Smooth muscle cell (in vitro differentiated cells): ENCODE data around the gene FOXD2. TPM values are rescaled to one million over a fixed set of nuclear protein-coding genes. Genes with fewer than 3 reads are reported as not detected.

Experiments
- DNase-seq: peaks from one replicate; lab custom pipeline; 2025; ENCODE audit not compliant: unreplicated experiment; lab: John Stamatoyannopoulos, UW
- H2AFZ ChIP-seq: fragments of 200-600 bp; sonication (generic); 2 replicates; pipeline ENCODE4 v1.6.0; 2016; ENCODE audit warnings: antibody characterized with exemption, low read depth, mild to moderate bottlenecking
- H3F3A ChIP-seq: fragments of 200-600 bp; sonication (generic); 2 replicates; pipeline ENCODE4 v1.6.0; 2017; ENCODE audit warnings: antibody characterized with exemption, low read depth
- H3K27ac ChIP-seq: fragments of 200-600 bp; sonication (generic); 2 replicates; pipeline ENCODE4 v1.5.1; 2016; ENCODE audit warnings: low read depth, mild to moderate bottlenecking
- H3K27me3 ChIP-seq: fragments of 200-600 bp; sonication (generic); 2 replicates; pipeline ENCODE4 v1.6.1; 2016; ENCODE audit warnings: low read depth, mild to moderate bottlenecking
- H3K36me3 ChIP-seq: fragments of 200-600 bp; sonication (generic); 2 replicates; pipeline ENCODE4 v1.5.1; 2016; ENCODE audit warnings: low read depth
- H3K4me1 ChIP-seq: fragments of 200-600 bp; sonication (generic); 2 replicates; pipeline ENCODE4 v1.5.1; 2016; ENCODE audit warnings: low read depth
- H3K4me2 ChIP-seq: fragments of 200-600 bp; sonication (generic); 2 replicates; pipeline ENCODE4 v1.6.0; 2016; ENCODE audit warnings: mild to moderate bottlenecking
- H3K4me3 ChIP-seq: fragments of 200-600 bp; sonication (generic); 2 replicates; pipeline ENCODE4 v1.5.1; 2016; ENCODE audit warnings: mild to moderate bottlenecking
- H3K79me2 ChIP-seq: fragments of 200-600 bp; sonication (generic); 2 replicates; pipeline ENCODE4 v1.6.0; 2016; ENCODE audit warnings: low read depth, mild to moderate bottlenecking
- H3K9ac ChIP-seq: fragments of 200-600 bp; sonication (generic); 2 replicates; pipeline ENCODE4 v1.6.0; 2016; ENCODE audit warnings: low read depth
- H3K9me3 ChIP-seq: fragments of 200-600 bp; sonication (generic); replicated peaks from 2 replicates; pipeline ENCODE4 v1.5.1; 2016; ENCODE audit warnings: low read depth
- H4K20me1 ChIP-seq: fragments of 200-600 bp; sonication (generic); 2 replicates; pipeline ENCODE4 v1.6.0; 2016; ENCODE audit warnings: low read depth
- WGBS: methylation state at CpG from one replicate; pipeline ENCODE4 v1.1.7; 2016; ENCODE audit warnings: low lambda C conversion rate; 5-methylcytosine and 5-hydroxymethylcytosine counted together
- polyA plus RNA-seq: library from polyadenylated mRNA; unstranded; fragments of >200 nt; fragmentation: Nextera tagmentation; extraction: Ambion mirVana; gene quantifications from 2 replicates; pipeline ENCODE4 v1.2.1, GENCODE V29; 2016
- total RNA-seq: library from RNA; depleted of rRNA; stranded (reverse); fragments of >200 nt; gene quantifications from 2 replicates; pipeline ENCODE4 v1.2.3, GENCODE V29; 2014
- TF ChIP-seq, protein P1 (sequence below): fragments of 200-600 bp; sonication (generic); IDR thresholded peaks from 2 replicates; pipeline ENCODE4 v1.5.1; 2017; ENCODE audit warnings: borderline replicate concordance, mild to moderate bottlenecking, antibody characterized with exemption; ENCODE audit not compliant: insufficient read depth, poor library complexity, severe bottlenecking

FOXD2 gene
- total and polyA plus RNA-seq, 2 experiments from 2014 or later: 0.09 TPM; not detected in 1

GRCh38 chr1:47478090-47478489 is 40.2 kb downstream of the FOXD2 start:
- no peaks in the 10 kb centered on the region for H3F3A ChIP-seq
- H3K4me2 ChIP-seq: no peak overlapping the region
- no peaks in the 10 kb centered on the region for H3K9me3 ChIP-seq
- H3K4me3 ChIP-seq: no peak overlapping the region
- no peak overlapping the region for H2AFZ ChIP-seq
- no peak overlapping the region for H3K27ac ChIP-seq
- DNase-seq: no peak
- H3K4me1 ChIP-seq: no peaks in the 10 kb centered on the region
- WGBS: 80% methylated on average over 9 of the region's 9 CpGs
- H4K20me1 ChIP-seq: no peaks in the 10 kb centered on the region
- H3K27me3 ChIP-seq: peaks cover 99% of the 10 kb centered on the region
- no peak overlapping the region for H3K9ac ChIP-seq
- no peaks in the 10 kb centered on the region for H3K79me2 ChIP-seq
- TF ChIP-seq, protein P1, sequence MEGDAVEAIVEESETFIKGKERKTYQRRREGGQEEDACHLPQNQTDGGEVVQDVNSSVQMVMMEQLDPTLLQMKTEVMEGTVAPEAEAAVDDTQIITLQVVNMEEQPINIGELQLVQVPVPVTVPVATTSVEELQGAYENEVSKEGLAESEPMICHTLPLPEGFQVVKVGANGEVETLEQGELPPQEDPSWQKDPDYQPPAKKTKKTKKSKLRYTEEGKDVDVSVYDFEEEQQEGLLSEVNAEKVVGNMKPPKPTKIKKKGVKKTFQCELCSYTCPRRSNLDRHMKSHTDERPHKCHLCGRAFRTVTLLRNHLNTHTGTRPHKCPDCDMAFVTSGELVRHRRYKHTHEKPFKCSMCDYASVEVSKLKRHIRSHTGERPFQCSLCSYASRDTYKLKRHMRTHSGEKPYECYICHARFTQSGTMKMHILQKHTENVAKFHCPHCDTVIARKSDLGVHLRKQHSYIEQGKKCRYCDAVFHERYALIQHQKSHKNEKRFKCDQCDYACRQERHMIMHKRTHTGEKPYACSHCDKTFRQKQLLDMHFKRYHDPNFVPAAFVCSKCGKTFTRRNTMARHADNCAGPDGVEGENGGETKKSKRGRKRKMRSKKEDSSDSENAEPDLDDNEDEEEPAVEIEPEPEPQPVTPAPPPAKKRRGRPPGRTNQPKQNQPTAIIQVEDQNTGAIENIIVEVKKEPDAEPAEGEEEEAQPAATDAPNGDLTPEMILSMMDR: no peak
- H3K36me3 ChIP-seq: no peaks in the 10 kb centered on the region

DNA sequence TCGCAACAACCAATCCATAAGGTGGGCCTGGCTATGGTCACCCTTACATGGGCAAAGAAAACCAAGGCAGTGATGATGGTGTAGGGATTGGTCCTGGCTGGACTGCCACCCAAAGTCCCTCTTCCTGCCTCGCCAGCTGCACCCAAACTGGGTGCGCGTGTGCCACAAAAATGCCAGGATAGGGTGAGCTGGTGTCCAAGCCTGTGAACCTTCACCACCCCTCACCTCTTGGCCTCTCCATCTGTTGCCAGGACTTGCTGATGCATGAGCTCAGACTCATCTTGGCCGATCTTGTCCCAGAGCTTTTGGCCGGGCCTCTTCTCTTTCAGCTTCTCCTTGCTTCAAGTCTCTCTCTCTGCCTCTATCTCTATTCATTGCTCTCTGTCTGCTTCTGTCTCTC is 41.8 kb downstream of the FOXD2 start:
- H3K4me2 ChIP-seq: no peak overlapping the region
- no peaks in the 10 kb centered on the region for H3K36me3 ChIP-seq
- TF ChIP-seq, protein P1: no peak
- no peak overlapping the region for H3K9ac ChIP-seq
- 85% methylated on average over 6 of the region's 6 CpGs for WGBS
- peaks cover 98% of the 10 kb centered on the region for H3K27me3 ChIP-seq
- H3K4me1 ChIP-seq: no peaks in the 10 kb centered on the region
- H3K4me3 ChIP-seq: no peak overlapping the region
- H2AFZ ChIP-seq: no peak overlapping the region
- DNase-seq: no peak
- H3F3A ChIP-seq: no peaks in the 10 kb centered on the region
- H4K20me1 ChIP-seq: no peaks in the 10 kb centered on the region
- H3K79me2 ChIP-seq: no peaks in the 10 kb centered on the region
- H3K27ac ChIP-seq: no peak overlapping the region
- H3K9me3 ChIP-seq: no peaks in the 10 kb centered on the region

- WGBS: 91% methylated on average over 3 of the region's 3 CpGs
- Histone ChIP-seq H3K27ac (no peak overlapping the region), H3K4me1 (no peaks in the 10 kb centered on the region), H3K9me3 (no peaks in the 10 kb centered on the region), H3K9ac (no peak overlapping the region), H4K20me1 (no peaks in the 10 kb centered on the region), H3K36me3 (no peaks in the 10 kb centered on the region), H3K27me3 (peaks cover 99% of the 10 kb centered on the region), H3K4me2 (no peak overlapping the region), H3K79me2 (no peaks in the 10 kb centered on the region), H3K4me3 (no peak overlapping the region), H2AFZ (no peak overlapping the region), H3F3A (no peaks in the 10 kb centered on the region)
- DNase-seq: no peak
- TF ChIP-seq, protein P1: no peak
Observed at GRCh38 chr1:47481936-47482335, 44.1 kb downstream of the FOXD2 start.

- TF ChIP-seq, protein P1: no peak
- no peak overlapping the region for H3K4me2 ChIP-seq
- WGBS: 56% methylated on average over 1 of the region's 1 CpG
- no peaks in the 10 kb centered on the region for H4K20me1 ChIP-seq
- DNase-seq: no peak
- no peaks in the 10 kb centered on the region for H3K79me2 ChIP-seq
- no peak overlapping the region for H3K4me3 ChIP-seq
- H3K27me3 ChIP-seq: peaks cover 99% of the 10 kb centered on the region
- H3K36me3 ChIP-seq: no peaks in the 10 kb centered on the region
- no peaks in the 10 kb centered on the region for H3K9me3 ChIP-seq
- H3K27ac ChIP-seq: no peak overlapping the region
- H3K4me1 ChIP-seq: no peaks in the 10 kb centered on the region
- H3K9ac ChIP-seq: no peak overlapping the region
- H3F3A ChIP-seq: no peaks in the 10 kb centered on the region
- no peak overlapping the region for H2AFZ ChIP-seq
Observed at GRCh38 chr1:47482786-47483185, 44.9 kb downstream of the FOXD2 start.
